ENCODE measurements around the gene GPR142. TPM values are rescaled to one million over a fixed set of nuclear protein-coding genes. Genes with fewer than 3 reads are reported as not detected.
A peak's percentile ranks its signal among the peaks of the same experiment; 100 is the strongest.

GPR142 gene
- total and polyA plus RNA-seq, 9 donors: 0.04 to 0.28 (median 0.16) TPM; not detected in 2

GRCh38 chr17:74355065-74355464 is 12.2 kb upstream of the GPR142 start:
- H3K9me3 ChIP-seq (replicated peaks; ENCODE audit: control insufficient read depth, low read depth, low read length): no peaks in the 10 kb centered on the region
- no peak overlapping the region for H3K27ac ChIP-seq (ENCODE audit: low read length)
- WGBS (ENCODE audit: insufficient coverage): 82% methylated on average over 5 of the region's 8 CpGs
- no peak for DNase-seq
- H3K4me1 ChIP-seq (ENCODE audit: control insufficient read depth, insufficient read depth, low read length): peaks cover 10% of the 10 kb centered on the region
- H3K4me3 ChIP-seq (ENCODE audit: low read length): no peak overlapping the region
- H3K27me3 ChIP-seq (ENCODE audit: control insufficient read depth, insufficient read depth, low read length): peaks cover 85% of the 10 kb centered on the region
- H3K36me3 ChIP-seq (ENCODE audit: control insufficient read depth, insufficient read depth, low read length): no peaks in the 10 kb centered on the region

GRCh38 chr17:74356646-74357465 is 10.4 kb upstream of the GPR142 start:
- H3K9me3 ChIP-seq (replicated peaks; ENCODE audit: control insufficient read depth, low read depth, low read length): no peaks in the 10 kb centered on the region
- H3K4me3 ChIP-seq (ENCODE audit: low read length): peak overlapping the region; percentile 17
- peaks cover 20% of the 10 kb centered on the region for H3K4me1 ChIP-seq (ENCODE audit: control insufficient read depth, insufficient read depth, low read length)
- H3K27me3 ChIP-seq (ENCODE audit: control insufficient read depth, insufficient read depth, low read length): peaks cover 70% of the 10 kb centered on the region
- H3K36me3 ChIP-seq (ENCODE audit: control insufficient read depth, insufficient read depth, low read length): no peaks in the 10 kb centered on the region
- peak; percentile 45 for DNase-seq
- H3K27ac ChIP-seq (ENCODE audit: low read length): no peak overlapping the region
- 1% methylated on average over 105 of the region's 105 CpGs for WGBS (ENCODE audit: insufficient coverage)

GRCh38 chr17:74357466-74357809 is 9.9 kb upstream of the GPR142 start:
- Histone ChIP-seq H3K4me3 (ENCODE audit: low read length) (no peak overlapping the region), H3K4me1 (ENCODE audit: control insufficient read depth, insufficient read depth, low read length) (peaks cover 26% of the 10 kb centered on the region), H3K36me3 (ENCODE audit: control insufficient read depth, insufficient read depth, low read length) (no peaks in the 10 kb centered on the region), H3K27me3 (ENCODE audit: control insufficient read depth, insufficient read depth, low read length) (peaks cover 65% of the 10 kb centered on the region), H3K27ac (ENCODE audit: low read length) (no peak overlapping the region), H3K9me3 (replicated peaks; ENCODE audit: control insufficient read depth, low read depth, low read length) (no peaks in the 10 kb centered on the region)
- no peak for DNase-seq
- WGBS (ENCODE audit: insufficient coverage): 8% methylated on average over 32 of the region's 32 CpGs

GRCh38 chr17:74358697-74359096 is 8.6 kb upstream of the GPR142 start:
- no peak overlapping the region for H3K27ac ChIP-seq (ENCODE audit: low read length)
- H3K27me3 ChIP-seq (ENCODE audit: control insufficient read depth, insufficient read depth, low read length): peaks cover 53% of the 10 kb centered on the region
- H3K4me3 ChIP-seq (ENCODE audit: low read length): no peak overlapping the region
- no peaks in the 10 kb centered on the region for H3K36me3 ChIP-seq (ENCODE audit: control insufficient read depth, insufficient read depth, low read length)
- DNase-seq: no peak
- 80% methylated on average over 4 of the region's 9 CpGs for WGBS (ENCODE audit: insufficient coverage)
- H3K9me3 ChIP-seq (replicated peaks; ENCODE audit: control insufficient read depth, low read depth, low read length): no peaks in the 10 kb centered on the region
- H3K4me1 ChIP-seq (ENCODE audit: control insufficient read depth, insufficient read depth, low read length): peaks cover 32% of the 10 kb centered on the region

- Histone ChIP-seq H3K4me1 (ENCODE audit: control insufficient read depth, insufficient read depth, low read length) (peaks cover 32% of the 10 kb centered on the region), H3K9me3 (replicated peaks; ENCODE audit: control insufficient read depth, low read depth, low read length) (no peaks in the 10 kb centered on the region), H3K27ac (ENCODE audit: low read length) (no peak overlapping the region), H3K4me3 (ENCODE audit: low read length) (no peak overlapping the region), H3K36me3 (ENCODE audit: control insufficient read depth, insufficient read depth, low read length) (no peaks in the 10 kb centered on the region), H3K27me3 (ENCODE audit: control insufficient read depth, insufficient read depth, low read length) (peaks cover 42% of the 10 kb centered on the region)
- 95% methylated on average over 22 of the region's 22 CpGs for WGBS (ENCODE audit: insufficient coverage)
- DNase-seq: no peak
Measured at GRCh38 chr17:74359916-74360315, 7.4 kb upstream of the GPR142 start.

GRCh38 chr17:74360899-74361229 is 6.4 kb upstream of the GPR142 start:
- Histone ChIP-seq H3K4me3 (ENCODE audit: low read length) (no peak overlapping the region), H3K36me3 (ENCODE audit: control insufficient read depth, insufficient read depth, low read length) (no peaks in the 10 kb centered on the region), H3K27ac (ENCODE audit: low read length) (no peak overlapping the region), H3K9me3 (replicated peaks; ENCODE audit: control insufficient read depth, low read depth, low read length) (no peaks in the 10 kb centered on the region), H3K27me3 (ENCODE audit: control insufficient read depth, insufficient read depth, low read length) (peaks cover 34% of the 10 kb centered on the region), H3K4me1 (ENCODE audit: control insufficient read depth, insufficient read depth, low read length) (peaks cover 32% of the 10 kb centered on the region)
- DNase-seq: no peak
- WGBS (ENCODE audit: insufficient coverage): 43% methylated on average over 6 of the region's 7 CpGs

- WGBS (ENCODE audit: insufficient coverage): 14% methylated on average over 28 of the region's 28 CpGs
- no peak within 1 kb of the TSS for H3K27ac ChIP-seq (ENCODE audit: low read length)
- H3K36me3 ChIP-seq (ENCODE audit: control insufficient read depth, insufficient read depth, low read length): no peaks in the 10 kb centered on the region
- H3K9me3 ChIP-seq (replicated peaks; ENCODE audit: control insufficient read depth, low read depth, low read length): no peaks in the 10 kb centered on the region
- H3K27me3 ChIP-seq (ENCODE audit: control insufficient read depth, insufficient read depth, low read length): peaks cover 28% of the 10 kb centered on the region
- H3K4me1 ChIP-seq (ENCODE audit: control insufficient read depth, insufficient read depth, low read length): peaks cover 31% of the 10 kb centered on the region
- DNase-seq: peak; percentile 63
- no peak within 1 kb of the TSS for H3K4me3 ChIP-seq (ENCODE audit: low read length)
Measured at GRCh38 chr17:74361230-74362068, 5.9 kb upstream of the GPR142 start, which contains the start of gene BTBD17. BTBD17 (minus strand) TSS chr17:74361868; CDS start chr17:74361819, 49 bp downstream.

- Histone ChIP-seq H3K27me3 (ENCODE audit: control insufficient read depth, insufficient read depth, low read length) (peaks cover 24% of the 10 kb centered on the region), H3K4me1 (ENCODE audit: control insufficient read depth, insufficient read depth, low read length) (peaks cover 26% of the 10 kb centered on the region), H3K4me3 (ENCODE audit: low read length) (no peak overlapping the region), H3K36me3 (ENCODE audit: control insufficient read depth, insufficient read depth, low read length) (no peaks in the 10 kb centered on the region), H3K9me3 (replicated peaks; ENCODE audit: control insufficient read depth, low read depth, low read length) (no peaks in the 10 kb centered on the region), H3K27ac (ENCODE audit: low read length) (no peak overlapping the region)
- WGBS (ENCODE audit: insufficient coverage): no CpG with 5 or more reads among the region's 9 CpGs
- DNase-seq: no peak
Measured at GRCh38 chr17:74362069-74362405, 5.3 kb upstream of the GPR142 start.

- 44% methylated on average over 12 of the region's 14 CpGs for WGBS (ENCODE audit: insufficient coverage)
- Histone ChIP-seq H3K4me3 (ENCODE audit: low read length) (no peak overlapping the region), H3K4me1 (ENCODE audit: control insufficient read depth, insufficient read depth, low read length) (peaks cover 22% of the 10 kb centered on the region), H3K36me3 (ENCODE audit: control insufficient read depth, insufficient read depth, low read length) (no peaks in the 10 kb centered on the region), H3K27ac (ENCODE audit: low read length) (no peak overlapping the region), H3K9me3 (replicated peaks; ENCODE audit: control insufficient read depth, low read depth, low read length) (no peaks in the 10 kb centered on the region), H3K27me3 (ENCODE audit: control insufficient read depth, insufficient read depth, low read length) (peaks cover 16% of the 10 kb centered on the region)
- peak; percentile 74 for DNase-seq
Measured at GRCh38 chr17:74362810-74363498, 4.4 kb upstream of the GPR142 start.

Data from muscle of leg (tissue), 11 donors.